ENCODE measurements around the gene ZNF365. TPM values are rescaled to one million over a fixed set of nuclear protein-coding genes. Genes with fewer than 3 reads are reported as not detected.

ZNF365 gene
- polyA plus RNA-seq (2013, experiment 1 of 4), result 0.70 TPM
- polyA plus RNA-seq (2013, experiment 2 of 4), result 0.52 TPM
- 0.32 TPM for polyA plus RNA-seq (2013, experiment 3 of 4)
- 0.41 TPM for polyA plus RNA-seq (2013, experiment 4 of 4)

- H3K4me1 ChIP-seq (ENCODE audit: control insufficient read depth, insufficient read depth, low read length), result no peaks in the 10 kb centered on the region
- peaks cover 37% of the 10 kb centered on the region for H3K27me3 ChIP-seq (ENCODE audit: control insufficient read depth, insufficient read depth, low read length, poor library complexity, severe bottlenecking)
- 2% methylated on average over 73 of the region's 73 CpGs for WGBS, 2 experiments
- H3K9me3 ChIP-seq (ENCODE audit: control insufficient read depth, low read length), result no peaks in the 10 kb centered on the region
- no peaks in the 10 kb centered on the region for H3K36me3 ChIP-seq (ENCODE audit: control insufficient read depth, insufficient read depth, low read length)
- H3K4me3 ChIP-seq (ENCODE audit: insufficient read depth, low read depth, low read length), result peak within 1 kb of the TSS; percentile 61
- no peak within 1 kb of the TSS for H3K27ac ChIP-seq (ENCODE audit: insufficient read depth, low read depth, low read length, poor library complexity, severe bottlenecking)
Observed at GRCh38 chr10:62373995-62374861, at the start of gene ZNF365. Gene ZNF365 (plus strand): TSS chr10:62374369. CDS start chr10:62376194, 1,825 bp downstream.

GRCh38 chr10:62326176-62326575, 48.0 kb upstream of the ZNF365 start:
- Histone ChIP-seq H3K36me3 (ENCODE audit: control insufficient read depth, insufficient read depth, low read length) (no peaks in the 10 kb centered on the region), H3K27me3 (ENCODE audit: control insufficient read depth, insufficient read depth, low read length, poor library complexity, severe bottlenecking) (no peaks in the 10 kb centered on the region), H3K4me1 (ENCODE audit: control insufficient read depth, insufficient read depth, low read length) (no peaks in the 10 kb centered on the region), H3K27ac (ENCODE audit: insufficient read depth, low read depth, low read length, poor library complexity, severe bottlenecking) (no peak overlapping the region), H3K4me3 (ENCODE audit: insufficient read depth, low read depth, low read length) (no peak overlapping the region), H3K9me3 (ENCODE audit: control insufficient read depth, low read length) (no peaks in the 10 kb centered on the region)
- 73 to 89% methylated on average over 1 of the region's 1 CpG for WGBS, 2 experiments

- H3K27me3 ChIP-seq (ENCODE audit: control insufficient read depth, insufficient read depth, low read length, poor library complexity, severe bottlenecking), result no peaks in the 10 kb centered on the region
- no peak overlapping the region for H3K27ac ChIP-seq (ENCODE audit: insufficient read depth, low read depth, low read length, poor library complexity, severe bottlenecking)
- H3K4me1 ChIP-seq (ENCODE audit: control insufficient read depth, insufficient read depth, low read length), result no peaks in the 10 kb centered on the region
- no peaks in the 10 kb centered on the region for H3K36me3 ChIP-seq (ENCODE audit: control insufficient read depth, insufficient read depth, low read length)
- no peaks in the 10 kb centered on the region for H3K9me3 ChIP-seq (ENCODE audit: control insufficient read depth, low read length)
- H3K4me3 ChIP-seq (ENCODE audit: insufficient read depth, low read depth, low read length), result no peak overlapping the region
- 73 to 96% methylated on average over 1 to 3 of the region's 3 CpGs for WGBS, 2 experiments
Observed at GRCh38 chr10:62327885-62328284, 46.3 kb upstream of the ZNF365 start.

- no peaks in the 10 kb centered on the region for H3K27me3 ChIP-seq (ENCODE audit: control insufficient read depth, insufficient read depth, low read length, poor library complexity, severe bottlenecking)
- H3K27ac ChIP-seq (ENCODE audit: insufficient read depth, low read depth, low read length, poor library complexity, severe bottlenecking), result no peak overlapping the region
- no peaks in the 10 kb centered on the region for H3K4me1 ChIP-seq (ENCODE audit: control insufficient read depth, insufficient read depth, low read length)
- H3K9me3 ChIP-seq (ENCODE audit: control insufficient read depth, low read length), result no peaks in the 10 kb centered on the region
- 86 to 100% methylated on average over 1 of the region's 1 CpG for WGBS, 2 experiments
- H3K36me3 ChIP-seq (ENCODE audit: control insufficient read depth, insufficient read depth, low read length), result no peaks in the 10 kb centered on the region
- no peak overlapping the region for H3K4me3 ChIP-seq (ENCODE audit: insufficient read depth, low read depth, low read length)
Observed at GRCh38 chr10:62330213-62330612, 44.0 kb upstream of the ZNF365 start.

GRCh38 chr10:62332406-62332805, 41.8 kb upstream of the ZNF365 start:
- H3K27me3 ChIP-seq (ENCODE audit: control insufficient read depth, insufficient read depth, low read length, poor library complexity, severe bottlenecking), result no peaks in the 10 kb centered on the region
- no peak overlapping the region for H3K4me3 ChIP-seq (ENCODE audit: insufficient read depth, low read depth, low read length)
- no peaks in the 10 kb centered on the region for H3K9me3 ChIP-seq (ENCODE audit: control insufficient read depth, low read length)
- no peaks in the 10 kb centered on the region for H3K36me3 ChIP-seq (ENCODE audit: control insufficient read depth, insufficient read depth, low read length)
- H3K27ac ChIP-seq (ENCODE audit: insufficient read depth, low read depth, low read length, poor library complexity, severe bottlenecking), result no peak overlapping the region
- no peaks in the 10 kb centered on the region for H3K4me1 ChIP-seq (ENCODE audit: control insufficient read depth, insufficient read depth, low read length)

GRCh38 chr10:62333135-62333889, 40.9 kb upstream of the ZNF365 start:
- 67 to 96% methylated on average over 3 of the region's 3 CpGs for WGBS, 2 experiments

GRCh38 chr10:62333988-62334682, 40.0 kb upstream of the ZNF365 start:
- Histone ChIP-seq H3K4me3 (ENCODE audit: insufficient read depth, low read depth, low read length) (no peak overlapping the region), H3K4me1 (ENCODE audit: control insufficient read depth, insufficient read depth, low read length) (no peaks in the 10 kb centered on the region), H3K9me3 (ENCODE audit: control insufficient read depth, low read length) (no peaks in the 10 kb centered on the region), H3K27ac (ENCODE audit: insufficient read depth, low read depth, low read length, poor library complexity, severe bottlenecking) (no peak overlapping the region), H3K36me3 (ENCODE audit: control insufficient read depth, insufficient read depth, low read length) (no peaks in the 10 kb centered on the region), H3K27me3 (ENCODE audit: control insufficient read depth, insufficient read depth, low read length, poor library complexity, severe bottlenecking) (no peaks in the 10 kb centered on the region)

More at GRCh38 chr10:62333135-62333889, 40.9 kb upstream of the ZNF365 start:
- Histone ChIP-seq H3K27ac (ENCODE audit: insufficient read depth, low read depth, low read length, poor library complexity, severe bottlenecking) (no peak overlapping the region), H3K4me3 (ENCODE audit: insufficient read depth, low read depth, low read length) (no peak overlapping the region), H3K4me1 (ENCODE audit: control insufficient read depth, insufficient read depth, low read length) (no peaks in the 10 kb centered on the region), H3K36me3 (ENCODE audit: control insufficient read depth, insufficient read depth, low read length) (no peaks in the 10 kb centered on the region), H3K27me3 (ENCODE audit: control insufficient read depth, insufficient read depth, low read length, poor library complexity, severe bottlenecking) (no peaks in the 10 kb centered on the region), H3K9me3 (ENCODE audit: control insufficient read depth, low read length) (no peaks in the 10 kb centered on the region)

GRCh38 chr10:62335326-62335725, 38.8 kb upstream of the ZNF365 start:
- Histone ChIP-seq H3K27ac (ENCODE audit: insufficient read depth, low read depth, low read length, poor library complexity, severe bottlenecking) (no peak overlapping the region), H3K4me1 (ENCODE audit: control insufficient read depth, insufficient read depth, low read length) (no peaks in the 10 kb centered on the region), H3K36me3 (ENCODE audit: control insufficient read depth, insufficient read depth, low read length) (no peaks in the 10 kb centered on the region), H3K4me3 (ENCODE audit: insufficient read depth, low read depth, low read length) (no peak overlapping the region), H3K9me3 (ENCODE audit: control insufficient read depth, low read length) (no peaks in the 10 kb centered on the region), H3K27me3 (ENCODE audit: control insufficient read depth, insufficient read depth, low read length, poor library complexity, severe bottlenecking) (no peaks in the 10 kb centered on the region)
- WGBS, 2 experiments, result no CpG with 5 or more reads among the region's 2 CpGs

GRCh38 chr10:62336404-62336803, 37.8 kb upstream of the ZNF365 start:
- no peaks in the 10 kb centered on the region for H3K27me3 ChIP-seq (ENCODE audit: control insufficient read depth, insufficient read depth, low read length, poor library complexity, severe bottlenecking)
- H3K36me3 ChIP-seq (ENCODE audit: control insufficient read depth, insufficient read depth, low read length), result no peaks in the 10 kb centered on the region
- 89 to 97% methylated on average over 1 of the region's 1 CpG for WGBS, 2 experiments
- no peaks in the 10 kb centered on the region for H3K4me1 ChIP-seq (ENCODE audit: control insufficient read depth, insufficient read depth, low read length)
- H3K4me3 ChIP-seq (ENCODE audit: insufficient read depth, low read depth, low read length), result no peak overlapping the region
- no peak overlapping the region for H3K27ac ChIP-seq (ENCODE audit: insufficient read depth, low read depth, low read length, poor library complexity, severe bottlenecking)
- H3K9me3 ChIP-seq (ENCODE audit: control insufficient read depth, low read length), result no peaks in the 10 kb centered on the region

GRCh38 chr10:62341419-62341818, 32.8 kb upstream of the ZNF365 start:
- Histone ChIP-seq H3K9me3 (ENCODE audit: control insufficient read depth, low read length) (no peaks in the 10 kb centered on the region), H3K36me3 (ENCODE audit: control insufficient read depth, insufficient read depth, low read length) (no peaks in the 10 kb centered on the region), H3K27ac (ENCODE audit: insufficient read depth, low read depth, low read length, poor library complexity, severe bottlenecking) (no peak overlapping the region), H3K4me3 (ENCODE audit: insufficient read depth, low read depth, low read length) (no peak overlapping the region), H3K4me1 (ENCODE audit: control insufficient read depth, insufficient read depth, low read length) (no peaks in the 10 kb centered on the region), H3K27me3 (ENCODE audit: control insufficient read depth, insufficient read depth, low read length, poor library complexity, severe bottlenecking) (no peaks in the 10 kb centered on the region)

Measured in ectodermal cell (in vitro differentiated cells).